VCaP (cell line): ENCODE data around the gene MACROD1.

ENCODE experiments used
- H3K27ac ChIP-seq: fragments of 450-650 bp; 2 replicates; pipeline ENCODE4 v1.5.1; 2017
- CTCF ChIP-seq: fragments of 450-650 bp; conservative IDR thresholded peaks from 2 replicates; pipeline ENCODE4 v1.5.1; 2017; ENCODE audit warnings: mild to moderate bottlenecking, moderate library complexity

MACROD1 gene

DNA sequence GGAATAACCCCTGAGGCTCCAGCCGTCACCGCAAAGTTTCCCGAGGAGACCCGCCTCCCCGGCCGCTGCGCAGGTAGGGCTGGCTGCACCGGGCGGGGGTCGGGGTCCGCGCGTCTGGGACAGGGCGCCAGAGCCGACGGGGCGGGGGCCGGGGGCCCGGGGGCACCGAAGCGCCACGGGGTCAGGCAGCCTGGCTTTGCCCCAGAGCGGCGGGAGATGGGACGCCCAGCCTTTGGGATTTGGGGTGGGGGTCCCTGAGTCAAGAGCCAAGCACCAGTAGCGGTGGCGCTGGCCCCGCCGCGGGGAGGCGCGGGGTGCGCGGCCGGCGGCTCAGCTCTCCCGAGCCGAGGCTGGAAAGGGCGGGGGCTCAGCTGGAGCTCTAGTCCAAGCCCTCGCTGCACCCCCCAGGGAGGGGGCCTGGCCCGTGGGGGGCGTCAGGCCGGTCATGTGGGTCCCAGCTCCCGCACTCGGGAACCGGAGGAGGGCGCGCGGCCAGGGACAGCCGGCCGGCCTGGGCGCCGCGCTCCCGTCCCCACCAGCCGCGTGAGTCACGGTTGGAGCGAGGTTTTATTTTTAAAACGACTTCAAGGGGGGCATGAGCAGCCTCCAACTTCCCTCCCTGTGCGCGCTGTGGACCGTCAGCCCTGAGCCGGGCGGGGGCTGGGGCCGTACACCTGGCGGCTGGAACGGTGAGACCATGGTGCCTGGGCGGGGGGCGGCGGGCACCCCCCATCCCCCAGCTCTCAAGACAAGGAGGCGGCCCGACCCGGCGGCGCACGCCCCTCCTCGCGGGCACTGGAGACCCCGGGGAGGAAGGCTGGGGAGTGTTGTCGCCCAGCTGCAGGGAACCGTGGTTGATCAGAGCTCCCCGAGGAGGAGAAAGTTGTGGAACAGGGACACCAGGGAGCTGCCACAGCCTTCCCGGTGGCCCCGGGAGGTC is 129.6 kb downstream of the MACROD1 start:
- peak overlapping the region; percentile 61; the same call in 1 of the 2 replicates for H3K27ac ChIP-seq
- peak; percentile 62 for TF ChIP-seq CTCF

DNA sequence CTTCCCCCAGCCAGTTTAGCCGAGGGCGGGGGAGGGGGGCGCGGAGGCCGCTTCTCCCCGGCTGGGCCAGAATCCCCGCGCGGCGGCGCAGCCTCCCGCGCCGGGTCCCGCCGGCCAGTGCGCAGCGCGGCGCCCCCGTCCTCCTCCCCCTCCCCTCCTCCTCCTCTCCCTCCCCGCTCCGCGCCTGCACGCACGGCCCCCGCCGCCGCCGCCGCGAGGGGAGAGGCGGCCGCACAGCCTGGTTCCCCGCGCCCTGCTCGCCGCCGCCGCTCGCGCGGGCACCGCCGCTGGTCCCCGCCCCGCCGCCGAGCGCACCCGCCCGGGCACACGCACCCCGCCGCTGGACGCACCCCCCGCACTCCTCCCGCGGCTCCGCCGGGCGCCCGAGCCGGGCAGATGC is 130.3 kb downstream of the MACROD1 start, which contains the start of gene FLRT1:
FLRT1 (plus strand) TSS at position 356 of the 400 bp plus-strand sequence. CDS start 80,337 bp downstream, outside the sequence.
- TF ChIP-seq CTCF = no peak
- peak within 1 kb of the TSS; percentile 61; the same call in 1 of the 2 replicates for H3K27ac ChIP-seq

DNA sequence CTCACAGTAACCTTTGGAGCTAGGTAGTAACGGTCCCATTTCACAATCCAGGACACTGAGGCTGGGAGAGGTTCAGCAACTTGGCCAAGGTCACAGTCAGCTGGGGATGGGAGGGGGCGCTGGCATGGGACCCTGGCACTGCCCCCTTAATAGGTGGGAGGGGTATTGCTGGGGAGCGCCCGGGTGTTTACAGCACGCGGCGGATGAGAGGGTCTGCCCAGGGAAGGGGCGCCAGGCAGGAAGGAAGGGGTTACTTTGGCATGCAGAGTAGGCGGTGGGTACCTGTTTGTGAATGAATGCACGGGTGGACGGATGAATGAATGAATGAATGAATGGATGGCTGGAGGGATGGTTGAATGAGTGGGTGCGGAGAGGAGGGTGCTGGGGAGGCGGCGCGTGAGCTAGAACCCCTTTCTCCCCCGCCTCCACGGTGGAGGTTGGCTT is 130.8 kb downstream of the MACROD1 start:
- H3K27ac ChIP-seq = peak overlapping the region; percentile 4; the same call in 1 of the 2 replicates
- no peak for TF ChIP-seq CTCF

- no peak overlapping the region for H3K27ac ChIP-seq
- TF ChIP-seq CTCF = no peak; the same call in 1 of the 2 replicates
Observed at GRCh38 chr11:64034411-64034811, 131.5 kb downstream of the MACROD1 start.

- TF ChIP-seq CTCF = no peak
- H3K27ac ChIP-seq = no peak overlapping the region
Observed at GRCh38 chr11:64032050-64032449, 133.9 kb downstream of the MACROD1 start.

DNA sequence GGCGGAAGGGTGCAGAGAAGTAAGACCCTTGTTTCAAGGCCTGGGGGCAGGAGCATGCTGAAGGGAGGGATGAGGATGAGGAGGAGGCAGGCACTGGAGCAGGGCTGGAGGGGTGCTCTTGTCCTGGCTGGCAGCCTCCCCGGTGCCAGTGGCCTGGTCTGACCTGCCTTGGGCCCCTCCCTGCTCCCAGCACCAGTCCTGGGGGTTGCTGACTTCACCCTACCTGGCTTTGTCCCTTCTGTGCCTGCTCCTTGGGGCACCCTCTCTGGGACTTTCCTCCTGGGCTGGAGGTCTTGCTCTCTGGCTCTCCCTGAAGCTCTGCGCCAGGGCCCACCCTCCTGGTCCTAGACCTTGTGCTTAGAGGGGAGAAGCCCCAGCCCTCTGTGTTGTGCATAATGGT is 134.9 kb downstream of the MACROD1 start:
- no peak for TF ChIP-seq CTCF

DNA sequence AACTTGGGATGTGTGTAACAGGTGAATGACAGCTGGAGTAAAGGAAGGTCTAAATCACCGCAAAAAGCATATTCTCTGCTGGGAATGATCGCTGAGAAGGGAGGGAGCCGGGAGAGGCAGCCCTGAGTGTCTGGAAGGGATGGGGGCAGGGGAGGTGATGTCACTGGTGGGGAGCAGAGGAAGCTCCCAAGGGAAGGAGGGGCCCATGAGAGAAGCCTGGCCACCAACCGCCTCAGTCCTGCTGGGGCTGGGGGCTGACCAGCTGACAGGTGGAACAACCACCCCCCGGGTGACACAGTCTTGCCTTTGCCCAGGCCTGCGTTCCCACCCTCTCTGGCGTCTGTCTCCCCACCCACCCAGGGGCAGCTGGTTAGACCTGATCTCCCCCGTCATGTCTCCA is 136.1 kb downstream of the MACROD1 start:
- TF ChIP-seq CTCF = no peak
- no peak overlapping the region for H3K27ac ChIP-seq

More for the DNA sequence above, 134.9 kb downstream of the MACROD1 start:
- no peak overlapping the region for H3K27ac ChIP-seq
